DND-41 (cell line): ENCODE results near the gene ARAF.

Source experiments
- CTCF ChIP-seq: IDR thresholded peaks from 2 replicates; pipeline ENCODE4 v1.5.1; 2012; ENCODE audit warnings: borderline replicate concordance, low read length, moderate library complexity, mild to moderate bottlenecking; ENCODE audit not compliant: poor library complexity, severe bottlenecking; ENCODE audit errors: extremely low read depth
- EZH2 ChIP-seq: IDR thresholded peaks from 3 replicates; pipeline ENCODE4 v1.6.1; 2012; ENCODE audit warnings: borderline replicate concordance, low read depth, mild to moderate bottlenecking, moderate library complexity, low read length, inconsistent platforms; ENCODE audit not compliant: severe bottlenecking

DNA sequence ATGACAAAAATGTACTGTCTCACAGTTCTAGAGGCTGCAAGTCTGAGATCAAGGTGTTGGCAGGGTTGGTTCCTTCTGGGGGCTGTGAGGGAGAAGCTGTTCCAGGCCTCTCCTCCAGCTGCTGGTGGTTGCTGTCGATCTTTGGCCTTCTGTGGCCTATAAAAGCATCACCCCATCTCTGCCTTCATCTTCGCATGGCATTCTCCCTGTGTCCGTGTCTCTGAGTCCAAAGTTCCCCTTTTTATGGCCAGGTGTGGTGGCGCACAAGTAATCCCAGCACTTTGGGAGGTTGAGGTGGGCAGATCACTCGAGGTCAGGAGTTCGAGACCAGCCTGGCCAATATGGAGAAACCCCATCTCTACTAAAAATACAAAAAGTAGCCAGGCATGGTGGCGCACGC lies 31.5 kb upstream of the ARAF start:
- TF ChIP-seq CTCF (no peak), EZH2 (no peak)
